GM12878 (cell line): Measurements from ENCODE around the gene MARCHF6. TPM values are rescaled to one million over a fixed set of nuclear protein-coding genes. Genes with fewer than 3 reads are reported as not detected.

Experiments used
- ATAC-seq: fragments of 200-7000 bp; cut with Tn5 transposase; 3 replicates; pipeline ENCODE4 v1.9.1; 2020; ENCODE audit warnings: mild to moderate bottlenecking, moderate library complexity
- BruUV-seq: library from RNA; stranded (reverse); fragments of 400-500 nt; replicated peaks from 2 replicates; lab custom pipeline; 2021; lab: Mats Ljungman, UMichigan
- CTCF ChIA-PET: fragments of 300-600 bp; sonication (Branson Sonifier 250); formaldehyde crosslinking; extraction: SDS; loops from one replicate; lab custom pipeline; 2021; ENCODE audit warnings: inconsistent platforms; lab: Yijun Ruan, JAX
- POLR2A ChIA-PET: fragments of 350-600 bp; formaldehyde crosslinking; extraction: SDS; loops from one replicate; lab custom pipeline; 2021; ENCODE audit warnings: inconsistent platforms; lab: Charles Lee
- RAD21 ChIA-PET: fragments of 300-600 bp; sonication (Branson Sonifier 250); formaldehyde crosslinking; loops from one replicate; lab custom pipeline; 2023; ENCODE audit warnings: antibody characterized with exemption; ENCODE audit not compliant: unreplicated experiment; lab: Charles Lee
- SMC1A ChIA-PET: fragments of 300-600 bp; sonication (Branson Sonifier 250); formaldehyde crosslinking; loops from one replicate; lab custom pipeline; 2023; ENCODE audit not compliant: unreplicated experiment, uncharacterized antibody; lab: Charles Lee
- DNase-seq: peaks from one replicate; pipeline ENCODE4 v3.0.0-alpha.2; 2011; ENCODE audit warnings: low read depth, low spot score
- FAIRE-seq: peaks from 3 replicates; lab custom pipeline; 2011; peaks lifted over from hg19 to GRCh38; lab: Jason Lieb, UNC
- H2AFZ ChIP-seq: 2 replicates; pipeline ENCODE4 v1.6.0; 2011; ENCODE audit warnings: low read depth, low read length, control low read depth; ENCODE audit not compliant: control insufficient read depth
- H3K27ac ChIP-seq: 2 replicates; pipeline ENCODE4 v1.5.1; 2011; ENCODE audit warnings: control low read depth; ENCODE audit not compliant: control insufficient read depth, insufficient read depth
- H3K27me3 ChIP-seq, 2 experiments: replicated peaks in 1 of 2; 2 replicates each; pipeline versions ENCODE4 v1.6.0 to v1.6.1; 2011; ENCODE audit warnings: low read length in 1 of 2; ENCODE audit not compliant: control insufficient read depth in 2 of 2, insufficient read depth in 2 of 2
- H3K36me3 ChIP-seq, 2 experiments: 2 replicates each; pipeline ENCODE4 v1.5.1; 2011; ENCODE audit warnings: low read length in 1 of 2; ENCODE audit not compliant: control insufficient read depth in 2 of 2, insufficient read depth in 2 of 2
- H3K4me1 ChIP-seq: 2 replicates; pipeline ENCODE4 v1.6.1; 2011; ENCODE audit warnings: mild to moderate bottlenecking, low read length, moderate library complexity, mixed read lengths; ENCODE audit not compliant: control insufficient read depth, insufficient read depth
- H3K4me2 ChIP-seq: 2 replicates; pipeline ENCODE4 v1.6.0; 2011; ENCODE audit warnings: control low read depth; ENCODE audit not compliant: control insufficient read depth, insufficient read depth
- H3K4me3 ChIP-seq: fragments of 200-600 bp; sonication (generic); 2 replicates; pipeline ENCODE4 v1.5.1; 2016
- H3K79me2 ChIP-seq: 2 replicates; pipeline ENCODE4 v1.6.0; 2011; ENCODE audit warnings: low read length; ENCODE audit not compliant: control insufficient read depth, insufficient read depth
- H3K9ac ChIP-seq: 2 replicates; pipeline ENCODE4 v1.8.0; 2011; ENCODE audit warnings: low read length, control low read depth, mixed read lengths; ENCODE audit not compliant: control insufficient read depth, insufficient read depth
- H3K9me3 ChIP-seq: replicated peaks from 3 replicates; pipeline ENCODE4 v1.5.1; 2011; ENCODE audit warnings: mild to moderate bottlenecking, low read length; ENCODE audit not compliant: control insufficient read depth, insufficient read depth
- H4K20me1 ChIP-seq: 2 replicates; pipeline ENCODE4 v1.6.0; 2011; ENCODE audit not compliant: control insufficient read depth, insufficient read depth
- CEBPB ChIP-seq, 2 experiments: fragments of 150-350 bp in 1 of 2; IDR thresholded peaks; 2 replicates each; pipeline ENCODE4 v1.6.1; 2012 to 2014; ENCODE audit warnings: low read depth in 2 of 2, low read length in 2 of 2, borderline replicate concordance in 1 of 2, inconsistent platforms in 1 of 2
- CHD4 ChIP-seq: fragments of 200-600 bp; sonication (generic); IDR thresholded peaks from 2 replicates; pipeline ENCODE4 v1.6.1; 2016; ENCODE audit warnings: mild to moderate bottlenecking
- CREM ChIP-seq: IDR thresholded peaks from 2 replicates; pipeline ENCODE4 v1.6.1; 2014; ENCODE audit warnings: antibody characterized with exemption, low read depth
- EGR1 ChIP-seq, 2 experiments: IDR thresholded peaks; 1 replicate in 1 of 2; 2 replicates in 1 of 2; pipeline ENCODE4 v1.6.1; 2011 to 2012; ENCODE audit warnings: low read depth in 2 of 2, low read length in 2 of 2, borderline replicate concordance in 1 of 2, mild to moderate bottlenecking in 1 of 2, moderate library complexity in 1 of 2
- EP300 ChIP-seq, 2 experiments: fragments of 150-350 bp in 1 of 2; IDR thresholded peaks; 2 replicates each; pipeline ENCODE4 v1.6.1; 2011 to 2012; ENCODE audit warnings: low read depth in 2 of 2, low read length in 2 of 2, borderline replicate concordance in 1 of 2, improper control_type of control experiment in 1 of 2, inconsistent platforms in 1 of 2; ENCODE audit not compliant: control insufficient read depth in 1 of 2
- MYC ChIP-seq: IDR thresholded peaks from 2 replicates; pipeline ENCODE4 v1.6.1; 2011; ENCODE audit warnings: mild to moderate bottlenecking, low read length, moderate library complexity, inconsistent platforms; ENCODE audit not compliant: insufficient read depth, insufficient replicate concordance, insufficient read length, severe bottlenecking
- NBN ChIP-seq: fragments of 450-650 bp; IDR thresholded peaks from 2 replicates; pipeline ENCODE4 v1.6.1; 2016
- SP1 ChIP-seq: IDR thresholded peaks from one replicate; pipeline ENCODE4 v1.6.1; 2011; ENCODE audit warnings: low read depth, low read length
- SREBF2 ChIP-seq: IDR thresholded peaks from 2 replicates; pipeline ENCODE4 v1.6.1; 2012; ENCODE audit warnings: mild to moderate bottlenecking, low read length
- ZNF622 ChIP-seq: fragments of 450-650 bp; IDR thresholded peaks from 2 replicates; pipeline ENCODE4 v1.6.1; 2017; ENCODE audit warnings: mild to moderate bottlenecking, inconsistent platforms
- WGBS: methylation state at CpG from one replicate; pipeline ENCODE4 v1.1.6; 2016; ENCODE audit warnings: low lambda C conversion rate; ENCODE audit not compliant: insufficient replicate concordance, insufficient coverage; ENCODE audit errors: missing lambda C conversion rate; 5-methylcytosine and 5-hydroxymethylcytosine counted together
- in situ Hi-C: fragments of 300-500 bp; cut with MboI; formaldehyde crosslinking; loops from 9 replicates; pipeline ENCODE4 v1.14.3; 2018; ENCODE audit warnings: mixed read lengths
- intact Hi-C: fragments of 100-400 bp; cut with micrococcal nuclease; formaldehyde crosslinking; loops from one replicate; pipeline ENCODE4 v1.14.2; 2022; ENCODE audit not compliant: unreplicated experiment
- polyA plus RNA-seq, 11 experiments: library from polyadenylated mRNA; depleted of rRNA in 4 of 11; unstranded in 6 of 11; stranded (reverse) in 5 of 11; fragments of >200 nt; fragmentation: Nextera tagmentation in 4 of 11; fragmentation: Illumina TruSeq in 1 of 11; extraction: Ambion mirVana in 4 of 11; extraction: Trizol in 1 of 11; gene quantifications; 1 replicate in 1 of 11; 2 replicates in 10 of 11; pipeline versions ENCODE4 v1.2.1 to v1.2.3, GENCODE V29; 2011 to 2016; ENCODE audit warnings: inconsistent platforms in 2 of 11, missing spikeins in 2 of 11, low read depth in 1 of 11
- total RNA-seq, 4 experiments: library from RNA; depleted of rRNA in 3 of 4; stranded (reverse); fragments of >200 nt in 3 of 4; fragmentation: Illumina TruSeq in 1 of 4; extraction: Trizol in 1 of 4; gene quantifications; 2 replicates each; pipeline versions ENCODE4 v1.2.1 to v1.2.3, GENCODE V29; 2013 to 2021

MARCHF6 gene
- total and polyA plus RNA-seq, 10 of the 15 experiments (the other 5 are each of a cell fraction or from before 2014, with no cell fraction given) = 39.1 to 172 (median 61.0) TPM

DNA sequence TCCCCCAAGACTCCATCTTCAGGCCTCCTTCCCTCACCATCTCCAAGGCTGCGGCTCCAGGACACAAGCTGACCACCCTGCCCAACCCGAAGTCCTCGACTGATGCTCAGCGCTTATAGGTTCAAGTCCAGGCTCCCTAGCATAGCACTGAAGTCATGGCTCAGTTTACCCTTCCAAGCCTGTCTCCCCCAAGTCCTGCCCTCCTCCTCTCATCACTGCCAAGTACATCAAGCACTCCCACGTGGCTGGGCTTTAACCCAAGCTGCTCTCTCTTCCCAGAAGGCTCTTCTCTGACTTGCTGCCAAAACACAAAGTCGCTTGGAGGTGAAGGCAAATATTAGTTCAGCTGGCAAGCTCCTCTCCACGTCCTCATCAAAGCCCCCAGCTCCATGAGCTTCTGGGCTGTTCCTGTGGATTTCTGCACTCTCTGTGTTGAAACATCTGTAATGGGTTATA is 22.1 kb upstream of the MARCHF6 start:
- 56% methylated on average over 7 of the region's 7 CpGs for WGBS
- H2AFZ ChIP-seq = no peak overlapping the region
- no peaks in the 10 kb centered on the region for H3K36me3 ChIP-seq
- intact Hi-C loops = no loop called here
- no TSS peak for BruUV-seq
- RAD21 ChIA-PET = no interaction called here
- H3K27ac ChIP-seq = no peak overlapping the region
- H3K27me3 ChIP-seq = peaks cover 0 to 10% of the 10 kb centered on the region in 2 experiments; a peak in 2 of 4 replicates
- TF ChIP-seq NBN (no peak), EGR1 (IDR thresholded peaks at IDR 0.05; ENCODE audit: borderline replicate concordance in 1 of 2, low read depth in 2 of 2, low read length in 2 of 2) (no peak), CEBPB (IDR thresholded peaks at IDR 0.05; ENCODE audit: borderline replicate concordance in 1 of 2, low read depth in 2 of 2, low read length in 2 of 2) (no peak), MYC (no peak), ZNF622 (no peak), EP300 (IDR thresholded peaks at IDR 0.05; ENCODE audit: borderline replicate concordance in 1 of 2, control insufficient read depth in 1 of 2, low read depth in 2 of 2, low read length in 2 of 2) (no peak), CREM (no peak), CHD4 (no peak), SP1 (no peak), SREBF2 (no peak)
- TF ChIP-seq, all 136 proteins: peak for 0
- DNase-seq (no peak), ATAC-seq (no peak), FAIRE-seq (no peak)
- no peaks in the 10 kb centered on the region for H4K20me1 ChIP-seq
- in situ Hi-C loops = no loop called here
- ChIA-PET CTCF (no interaction called here), POLR2A (no interaction called here), SMC1A (no interaction called here)
- H3K9ac ChIP-seq = no peak overlapping the region
- H3K4me2 ChIP-seq = no peak overlapping the region
- H3K4me3 ChIP-seq = no peak overlapping the region
- H3K9me3 ChIP-seq = no peaks in the 10 kb centered on the region
- no peaks in the 10 kb centered on the region for H3K4me1 ChIP-seq
- H3K79me2 ChIP-seq = no peaks in the 10 kb centered on the region
